ENCODE data around the gene KRT80. TPM values are rescaled to one million over a fixed set of nuclear protein-coding genes. Genes with fewer than 3 reads are reported as not detected.

KRT80 gene
- total and polyA plus RNA-seq, 2 experiments from 2014 or later = not detected

DNA sequence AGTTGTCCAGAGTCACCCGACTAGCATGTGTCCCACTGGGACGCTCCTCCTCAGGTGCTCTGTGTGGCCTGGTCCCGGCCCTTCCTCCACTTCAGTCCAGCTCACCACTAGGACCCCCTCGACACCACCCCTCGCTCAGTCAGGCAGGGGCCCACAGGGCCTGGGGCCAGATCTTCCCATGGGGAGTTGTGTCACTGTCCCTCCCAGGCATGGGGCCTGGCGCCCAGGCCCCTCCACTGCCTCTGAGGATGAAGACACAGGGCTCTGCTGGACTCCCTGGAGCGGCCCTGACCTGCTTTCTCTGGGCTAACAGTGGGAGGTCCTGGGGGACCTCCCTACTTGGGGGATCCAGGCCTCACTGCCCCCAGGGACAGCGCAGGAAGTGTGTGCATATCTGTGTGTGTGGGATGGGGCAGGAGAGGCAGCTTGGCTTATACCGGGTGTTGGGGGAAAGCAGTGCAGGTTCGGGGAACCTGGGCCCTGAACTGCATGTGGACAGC is 43.8 kb downstream of the KRT80 start:
- no peaks in the 10 kb centered on the region for H3K27me3 ChIP-seq (ENCODE audit: insufficient read depth)
- H3K27me3 Mint-ChIP-seq (ENCODE audit: insufficient read depth, low read depth, poor library complexity) = peaks cover 6% of the 10 kb centered on the region
- TF ChIP-seq, protein P1, sequence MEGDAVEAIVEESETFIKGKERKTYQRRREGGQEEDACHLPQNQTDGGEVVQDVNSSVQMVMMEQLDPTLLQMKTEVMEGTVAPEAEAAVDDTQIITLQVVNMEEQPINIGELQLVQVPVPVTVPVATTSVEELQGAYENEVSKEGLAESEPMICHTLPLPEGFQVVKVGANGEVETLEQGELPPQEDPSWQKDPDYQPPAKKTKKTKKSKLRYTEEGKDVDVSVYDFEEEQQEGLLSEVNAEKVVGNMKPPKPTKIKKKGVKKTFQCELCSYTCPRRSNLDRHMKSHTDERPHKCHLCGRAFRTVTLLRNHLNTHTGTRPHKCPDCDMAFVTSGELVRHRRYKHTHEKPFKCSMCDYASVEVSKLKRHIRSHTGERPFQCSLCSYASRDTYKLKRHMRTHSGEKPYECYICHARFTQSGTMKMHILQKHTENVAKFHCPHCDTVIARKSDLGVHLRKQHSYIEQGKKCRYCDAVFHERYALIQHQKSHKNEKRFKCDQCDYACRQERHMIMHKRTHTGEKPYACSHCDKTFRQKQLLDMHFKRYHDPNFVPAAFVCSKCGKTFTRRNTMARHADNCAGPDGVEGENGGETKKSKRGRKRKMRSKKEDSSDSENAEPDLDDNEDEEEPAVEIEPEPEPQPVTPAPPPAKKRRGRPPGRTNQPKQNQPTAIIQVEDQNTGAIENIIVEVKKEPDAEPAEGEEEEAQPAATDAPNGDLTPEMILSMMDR (conservative IDR thresholded peaks at IDR 0.05; ENCODE audit: low read depth in 2 of 2) = no peak
- TF ChIP-seq, protein P2, sequence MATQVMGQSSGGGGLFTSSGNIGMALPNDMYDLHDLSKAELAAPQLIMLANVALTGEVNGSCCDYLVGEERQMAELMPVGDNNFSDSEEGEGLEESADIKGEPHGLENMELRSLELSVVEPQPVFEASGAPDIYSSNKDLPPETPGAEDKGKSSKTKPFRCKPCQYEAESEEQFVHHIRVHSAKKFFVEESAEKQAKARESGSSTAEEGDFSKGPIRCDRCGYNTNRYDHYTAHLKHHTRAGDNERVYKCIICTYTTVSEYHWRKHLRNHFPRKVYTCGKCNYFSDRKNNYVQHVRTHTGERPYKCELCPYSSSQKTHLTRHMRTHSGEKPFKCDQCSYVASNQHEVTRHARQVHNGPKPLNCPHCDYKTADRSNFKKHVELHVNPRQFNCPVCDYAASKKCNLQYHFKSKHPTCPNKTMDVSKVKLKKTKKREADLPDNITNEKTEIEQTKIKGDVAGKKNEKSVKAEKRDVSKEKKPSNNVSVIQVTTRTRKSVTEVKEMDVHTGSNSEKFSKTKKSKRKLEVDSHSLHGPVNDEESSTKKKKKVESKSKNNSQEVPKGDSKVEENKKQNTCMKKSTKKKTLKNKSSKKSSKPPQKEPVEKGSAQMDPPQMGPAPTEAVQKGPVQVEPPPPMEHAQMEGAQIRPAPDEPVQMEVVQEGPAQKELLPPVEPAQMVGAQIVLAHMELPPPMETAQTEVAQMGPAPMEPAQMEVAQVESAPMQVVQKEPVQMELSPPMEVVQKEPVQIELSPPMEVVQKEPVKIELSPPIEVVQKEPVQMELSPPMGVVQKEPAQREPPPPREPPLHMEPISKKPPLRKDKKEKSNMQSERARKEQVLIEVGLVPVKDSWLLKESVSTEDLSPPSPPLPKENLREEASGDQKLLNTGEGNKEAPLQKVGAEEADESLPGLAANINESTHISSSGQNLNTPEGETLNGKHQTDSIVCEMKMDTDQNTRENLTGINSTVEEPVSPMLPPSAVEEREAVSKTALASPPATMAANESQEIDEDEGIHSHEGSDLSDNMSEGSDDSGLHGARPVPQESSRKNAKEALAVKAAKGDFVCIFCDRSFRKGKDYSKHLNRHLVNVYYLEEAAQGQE (IDR thresholded peaks at IDR 0.05; ENCODE audit: unreplicated experiment) = no peak
- TF ChIP-seq, protein P3, sequence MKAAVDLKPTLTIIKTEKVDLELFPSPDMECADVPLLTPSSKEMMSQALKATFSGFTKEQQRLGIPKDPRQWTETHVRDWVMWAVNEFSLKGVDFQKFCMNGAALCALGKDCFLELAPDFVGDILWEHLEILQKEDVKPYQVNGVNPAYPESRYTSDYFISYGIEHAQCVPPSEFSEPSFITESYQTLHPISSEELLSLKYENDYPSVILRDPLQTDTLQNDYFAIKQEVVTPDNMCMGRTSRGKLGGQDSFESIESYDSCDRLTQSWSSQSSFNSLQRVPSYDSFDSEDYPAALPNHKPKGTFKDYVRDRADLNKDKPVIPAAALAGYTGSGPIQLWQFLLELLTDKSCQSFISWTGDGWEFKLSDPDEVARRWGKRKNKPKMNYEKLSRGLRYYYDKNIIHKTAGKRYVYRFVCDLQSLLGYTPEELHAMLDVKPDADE (IDR thresholded peaks at IDR 0.05) = no peak
- TF ChIP-seq CREB1 (CRISPR knock-in tag; IDR thresholded peaks at IDR 0.05; ENCODE audit: low read depth) = no peak
- TF ChIP-seq NANOG (IDR thresholded peaks at IDR 0.05; ENCODE audit: borderline replicate concordance) = no peak
- no peak for TF ChIP-seq STAT1 (IDR thresholded peaks at IDR 0.05; ENCODE audit: unreplicated experiment)
- no peaks in the 10 kb centered on the region for H3K9me2 ChIP-seq (ENCODE audit: insufficient read depth)
- H3K4me3 ChIP-seq = no peak overlapping the region
- peak overlapping the region; percentile 31; the same call in 1 of the 2 replicates for H3K27ac Mint-ChIP-seq
- H3K36me3 Mint-ChIP-seq (ENCODE audit: low read depth) = no peaks in the 10 kb centered on the region
- ATAC-seq = no peak
- H3K79me2 ChIP-seq (replicated peaks; ENCODE audit: insufficient read depth) = no peaks in the 10 kb centered on the region
- H3K36me3 ChIP-seq (ENCODE audit: insufficient read depth) = no peaks in the 10 kb centered on the region
- H3F3A ChIP-seq (replicated peaks; ENCODE audit: low read depth) = no peaks in the 10 kb centered on the region
- H3K4me3 Mint-ChIP-seq = no peak overlapping the region
- H3K4me1 ChIP-seq (ENCODE audit: insufficient read depth) = peaks cover 4% of the 10 kb centered on the region; the same call in 1 of the 2 replicates
- no peaks in the 10 kb centered on the region; the same call in 2 of the 3 replicates for H3K9me3 Mint-ChIP-seq
- no peaks in the 10 kb centered on the region for H4K20me1 ChIP-seq (replicated peaks; ENCODE audit: insufficient read depth)
- no peak for DNase-seq (ENCODE audit: low spot score)
- no peak overlapping the region for H2AFZ ChIP-seq
- peaks cover 33% of the 10 kb centered on the region for H3K4me1 Mint-ChIP-seq
- no peak overlapping the region for H3K27ac ChIP-seq (ENCODE audit: low read depth)
- H3K4me2 ChIP-seq = peak overlapping the region; percentile 26; the same call in 1 of the 2 replicates

DNA sequence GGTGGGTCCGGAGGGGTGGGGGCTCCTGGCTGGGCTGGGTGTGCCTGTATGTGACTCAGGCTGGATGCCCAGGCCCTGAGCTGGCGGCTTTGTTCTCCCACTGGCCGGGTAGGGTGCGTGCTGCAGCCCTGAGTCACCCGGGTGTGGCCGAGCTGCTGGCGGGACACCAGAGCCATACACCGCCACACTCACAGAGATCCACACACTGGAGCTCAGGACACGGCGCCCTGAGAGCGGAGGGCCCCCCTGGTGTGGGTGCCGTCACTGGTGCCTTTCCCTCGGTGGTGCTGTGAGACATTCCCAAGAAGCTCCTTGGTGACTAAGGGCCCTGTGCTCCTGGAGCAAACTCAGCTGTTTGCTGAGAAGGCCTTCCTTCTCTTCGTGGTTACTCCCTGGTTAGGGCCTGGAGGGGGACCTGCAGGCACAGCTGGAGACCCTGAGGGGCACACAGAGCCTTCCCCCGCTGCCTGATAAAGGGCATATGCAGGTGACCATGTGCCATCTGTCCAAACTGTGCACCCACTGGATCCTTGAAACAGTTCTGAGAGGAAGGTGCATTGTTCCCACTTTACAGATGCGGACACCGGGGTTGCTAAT is 44.3 kb downstream of the KRT80 start:
- no peak overlapping the region for H3K4me3 ChIP-seq
- no peaks in the 10 kb centered on the region for H3K27me3 ChIP-seq (ENCODE audit: insufficient read depth)
- DNase-seq (ENCODE audit: low spot score) = no peak
- no peaks in the 10 kb centered on the region for H3K36me3 Mint-ChIP-seq (ENCODE audit: low read depth)
- no peak overlapping the region for H3K27ac ChIP-seq (ENCODE audit: low read depth)
- no peaks in the 10 kb centered on the region for H4K20me1 ChIP-seq (replicated peaks; ENCODE audit: insufficient read depth)
- H3K9me3 Mint-ChIP-seq = no peaks in the 10 kb centered on the region; the same call in 2 of the 3 replicates
- H3K79me2 ChIP-seq (replicated peaks; ENCODE audit: insufficient read depth) = no peaks in the 10 kb centered on the region
- H3K4me1 ChIP-seq (ENCODE audit: insufficient read depth) = peaks cover 4% of the 10 kb centered on the region; the same call in 1 of the 2 replicates
- no peak overlapping the region for H3K27ac Mint-ChIP-seq
- H3K27me3 Mint-ChIP-seq (ENCODE audit: insufficient read depth, low read depth, poor library complexity) = peaks cover 6% of the 10 kb centered on the region
- H3F3A ChIP-seq (replicated peaks; ENCODE audit: low read depth) = no peaks in the 10 kb centered on the region
- peaks cover 33% of the 10 kb centered on the region for H3K4me1 Mint-ChIP-seq
- H3K36me3 ChIP-seq (ENCODE audit: insufficient read depth) = no peaks in the 10 kb centered on the region
- H2AFZ ChIP-seq = no peak overlapping the region
- no peaks in the 10 kb centered on the region for H3K9me2 ChIP-seq (ENCODE audit: insufficient read depth)
- no peak overlapping the region for H3K4me3 Mint-ChIP-seq
- no peak for ATAC-seq
- H3K4me2 ChIP-seq = no peak overlapping the region
- no peak for TF ChIP-seq NANOG (IDR thresholded peaks at IDR 0.05; ENCODE audit: borderline replicate concordance)
- TF ChIP-seq ZNF462 (CRISPR knock-in tag; IDR thresholded peaks at IDR 0.05) = no peak
- TF ChIP-seq POLR2AphosphoS5 (IDR thresholded peaks at IDR 0.05; ENCODE audit: low read depth) = no peak

Measured in GM23338 (cell line).